Stimulated activated CD4-positive, alpha-beta T cell treated with anti-CD3 and anti-CD28 coated beads, Interleukin-15, amount 100 ng/mL, for 24 hours (primary cell): ENCODE data around the gene PALM3.

Experiments used
- DNase-seq: peaks from one replicate; pipeline ENCODE4 v3.0.0-alpha.2; 2020

PALM3 gene

DNA sequence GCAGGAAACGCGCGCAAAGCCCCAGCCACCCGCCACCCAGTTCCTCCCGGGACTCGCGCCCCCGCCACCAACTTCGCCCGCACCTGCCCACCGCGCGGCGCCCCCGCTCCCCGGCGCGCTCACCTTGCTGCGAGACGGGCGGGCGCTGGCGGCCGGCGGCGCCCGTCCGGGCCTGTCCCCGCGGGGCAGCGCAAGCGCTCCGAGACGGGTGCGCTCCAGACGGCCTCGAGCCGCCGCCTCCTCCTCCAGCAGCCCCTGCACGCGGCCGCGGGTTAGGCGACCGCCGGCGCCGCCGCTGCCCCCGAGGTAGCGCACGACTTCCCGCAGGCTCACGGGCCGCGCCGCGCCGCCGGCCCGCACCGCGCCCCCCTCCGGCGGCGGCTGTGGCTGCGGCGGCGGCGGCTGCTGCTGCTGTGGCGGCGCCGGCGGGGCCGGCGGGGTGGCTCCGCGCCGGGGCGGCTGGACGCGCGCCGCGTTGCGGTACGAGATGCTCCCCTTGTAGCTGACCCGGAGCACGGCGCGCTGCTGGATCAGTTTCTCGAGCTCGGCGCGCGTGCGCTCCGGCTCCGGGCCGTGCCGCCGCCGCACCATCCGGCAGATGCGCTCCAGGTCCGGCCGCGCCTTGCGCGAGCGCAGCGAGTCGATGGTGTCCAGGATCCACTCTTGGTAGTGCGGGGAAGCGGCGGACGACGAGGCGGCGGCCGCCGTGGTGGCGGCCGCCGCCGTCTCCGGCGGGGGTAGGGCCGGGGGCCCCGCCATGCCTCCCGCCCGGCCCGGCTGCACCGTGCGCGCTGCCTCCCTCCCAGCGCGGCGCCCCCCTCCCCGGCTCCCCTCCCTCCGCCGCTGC, 28.0 kb upstream of the PALM3 start:
- peak; percentile 64 for DNase-seq

DNA sequence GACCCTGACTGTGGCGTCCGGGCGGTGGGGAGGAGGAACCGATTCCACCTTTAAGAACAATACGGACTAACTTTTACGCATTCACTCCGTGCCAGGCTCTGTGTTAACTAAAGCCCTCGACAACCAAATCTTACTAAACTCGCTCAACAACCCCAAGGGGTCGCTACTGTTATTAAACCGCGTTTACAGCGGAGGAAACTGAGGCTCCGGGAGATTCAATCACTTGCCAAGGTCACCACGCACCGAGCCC, 27.5 kb upstream of the PALM3 start:
- no peak for DNase-seq

DNA sequence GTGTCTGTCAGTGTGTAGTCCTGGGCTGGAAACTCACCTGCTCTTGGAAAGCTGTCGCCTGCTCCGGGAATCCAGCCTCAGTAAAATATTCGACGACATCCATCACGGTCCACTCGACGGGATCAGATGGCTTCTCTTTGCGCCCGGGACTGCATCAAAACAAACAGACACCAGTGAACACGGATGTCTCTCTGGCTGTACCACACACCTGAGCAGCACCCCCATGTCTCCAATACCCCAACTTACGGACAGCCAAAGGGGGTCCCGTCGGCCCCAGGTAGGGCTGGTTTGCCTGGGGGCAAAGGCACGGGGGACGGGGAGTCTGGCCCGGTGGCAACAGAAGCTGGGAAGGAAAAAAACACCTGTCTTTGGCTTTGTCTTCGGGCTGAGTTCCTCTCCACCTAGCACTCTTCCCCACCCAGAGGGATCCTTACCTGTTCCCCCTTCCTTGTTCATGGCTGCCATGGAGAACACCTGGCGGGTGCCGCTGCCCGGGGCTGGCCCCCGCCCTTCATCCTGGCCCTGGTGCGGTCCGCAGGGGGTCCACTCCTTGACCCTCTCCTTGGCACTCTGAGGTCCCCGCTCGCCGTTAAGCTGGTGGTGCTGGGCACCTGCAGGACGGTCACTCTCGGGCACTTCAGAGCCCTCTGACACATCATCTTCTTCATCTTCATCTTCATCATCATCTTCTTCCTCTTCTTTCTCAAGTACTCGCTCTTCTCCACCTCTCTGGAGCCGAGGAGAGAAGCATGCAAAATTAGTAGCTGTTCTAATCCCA, 26.9 kb upstream of the PALM3 start:
- DNase-seq: no peak

DNA sequence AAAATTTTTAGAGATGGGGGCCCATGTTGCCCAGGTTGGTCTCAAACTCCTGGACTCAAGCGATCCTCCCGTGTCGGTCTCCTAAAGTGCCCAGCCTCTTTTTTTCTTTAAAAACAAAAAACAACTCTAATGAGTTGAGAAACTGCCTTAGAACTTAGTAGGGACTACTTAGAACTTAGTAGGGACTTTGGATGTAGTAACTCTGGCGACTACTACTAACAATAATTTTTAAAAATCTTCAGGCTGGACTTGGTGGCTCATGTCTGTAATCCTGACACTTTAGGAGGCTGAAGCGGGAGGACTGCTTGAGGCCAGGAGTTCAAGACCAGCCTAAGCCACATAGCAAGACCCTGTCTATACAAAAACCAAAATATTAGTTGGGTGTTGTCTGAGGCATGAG, 24.2 kb upstream of the PALM3 start:
- no peak for DNase-seq

DNA sequence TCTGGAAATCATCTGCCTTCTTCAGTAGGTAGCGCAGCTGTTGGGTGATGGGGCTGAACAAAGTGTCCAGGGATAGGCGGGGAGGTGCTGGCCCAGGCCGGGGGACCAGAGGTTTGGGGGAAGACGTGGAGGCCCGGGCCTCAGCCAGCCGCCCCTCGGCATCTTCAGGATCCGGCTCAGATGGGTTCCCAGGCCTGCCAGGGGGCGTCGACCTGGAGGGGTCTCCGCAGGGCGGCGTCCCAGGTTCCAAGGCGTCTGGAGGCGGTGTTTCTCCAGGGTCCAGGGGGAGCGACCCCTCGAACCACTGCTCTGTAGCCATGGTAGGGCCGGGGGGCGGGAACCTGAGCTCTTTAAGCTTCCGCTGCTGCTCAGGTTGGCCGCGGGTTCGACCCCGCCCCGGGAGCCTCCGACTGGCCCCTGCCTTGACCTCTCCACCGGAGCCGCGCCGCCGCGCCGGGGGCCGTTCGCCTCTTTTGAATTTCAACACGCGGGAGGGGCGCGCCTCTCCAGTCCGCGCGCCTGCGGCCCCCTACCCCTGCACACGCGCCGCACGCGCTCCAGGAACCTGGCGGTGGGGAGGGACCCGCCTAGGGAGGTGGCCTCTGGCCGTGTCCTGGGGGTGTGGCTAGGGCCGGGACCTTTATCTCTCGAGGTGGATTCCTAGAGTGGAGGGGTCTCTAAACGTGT, 23.6 kb upstream of the PALM3 start, which contains the start of gene C19orf67:
Gene C19orf67, minus strand, starts transcription at position 475 of the 687 bp plus-strand sequence. Its CDS starts 156 bp downstream, at position 319.
- DNase-seq: no peak

DNA sequence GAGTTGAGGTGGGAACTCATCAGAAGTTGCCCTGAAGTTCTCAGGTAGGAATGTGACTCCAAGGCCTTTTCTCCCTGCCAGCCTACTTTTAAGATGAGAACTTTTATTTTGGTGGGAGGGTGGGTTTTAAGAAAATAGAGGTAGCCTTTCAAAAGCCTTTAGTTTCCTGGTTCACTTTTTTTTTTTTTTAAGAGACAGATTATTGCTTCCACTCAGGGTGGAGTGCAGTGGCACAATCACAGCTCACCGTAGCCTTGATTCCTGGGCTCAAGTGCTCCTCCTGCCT, 20.7 kb upstream of the PALM3 start:
- no peak for DNase-seq

DNA sequence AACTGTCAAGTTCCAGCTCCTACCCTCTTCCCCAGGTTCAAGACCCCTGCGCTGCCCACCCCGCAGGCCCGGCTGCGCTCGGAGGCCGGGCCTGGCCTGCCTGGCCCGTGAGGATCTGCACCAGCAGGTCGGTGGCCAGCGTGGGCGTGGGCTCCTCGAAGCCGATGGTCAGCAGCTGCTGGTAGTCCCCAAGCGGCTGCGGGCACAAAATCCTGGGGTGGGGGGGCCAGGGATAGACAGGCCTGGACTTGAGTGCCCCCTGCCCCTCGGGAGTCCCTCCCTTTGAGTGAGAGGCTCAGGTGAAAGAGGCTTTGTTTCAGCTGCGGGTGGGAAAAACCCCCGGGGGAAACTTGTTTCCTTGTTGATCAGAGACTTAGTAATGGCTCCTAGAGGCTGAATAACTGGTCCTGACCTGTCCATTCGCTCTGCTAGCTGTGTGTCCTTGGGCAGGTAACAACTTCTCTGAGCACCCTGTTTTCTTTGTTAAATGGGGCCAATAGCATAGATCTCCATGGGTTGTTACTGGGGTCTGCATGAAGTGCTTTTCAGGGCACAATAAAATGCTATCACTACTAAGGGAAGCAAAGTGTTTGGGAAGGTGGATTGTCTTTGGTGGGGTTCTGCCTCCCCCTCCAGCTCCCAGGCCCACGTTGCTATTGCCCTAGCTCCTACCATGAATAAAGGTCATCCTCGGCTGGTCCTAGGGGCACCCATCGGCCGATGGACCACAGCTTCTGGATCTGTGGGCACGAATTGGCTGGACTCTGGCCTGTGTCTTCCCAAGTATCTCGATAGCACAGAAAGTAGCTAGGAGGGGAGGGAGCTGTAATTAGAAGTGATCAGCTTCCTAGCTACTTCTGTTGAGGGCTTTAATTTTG, 20.2 kb upstream of the PALM3 start:
- peak; percentile 30 for DNase-seq

DNA sequence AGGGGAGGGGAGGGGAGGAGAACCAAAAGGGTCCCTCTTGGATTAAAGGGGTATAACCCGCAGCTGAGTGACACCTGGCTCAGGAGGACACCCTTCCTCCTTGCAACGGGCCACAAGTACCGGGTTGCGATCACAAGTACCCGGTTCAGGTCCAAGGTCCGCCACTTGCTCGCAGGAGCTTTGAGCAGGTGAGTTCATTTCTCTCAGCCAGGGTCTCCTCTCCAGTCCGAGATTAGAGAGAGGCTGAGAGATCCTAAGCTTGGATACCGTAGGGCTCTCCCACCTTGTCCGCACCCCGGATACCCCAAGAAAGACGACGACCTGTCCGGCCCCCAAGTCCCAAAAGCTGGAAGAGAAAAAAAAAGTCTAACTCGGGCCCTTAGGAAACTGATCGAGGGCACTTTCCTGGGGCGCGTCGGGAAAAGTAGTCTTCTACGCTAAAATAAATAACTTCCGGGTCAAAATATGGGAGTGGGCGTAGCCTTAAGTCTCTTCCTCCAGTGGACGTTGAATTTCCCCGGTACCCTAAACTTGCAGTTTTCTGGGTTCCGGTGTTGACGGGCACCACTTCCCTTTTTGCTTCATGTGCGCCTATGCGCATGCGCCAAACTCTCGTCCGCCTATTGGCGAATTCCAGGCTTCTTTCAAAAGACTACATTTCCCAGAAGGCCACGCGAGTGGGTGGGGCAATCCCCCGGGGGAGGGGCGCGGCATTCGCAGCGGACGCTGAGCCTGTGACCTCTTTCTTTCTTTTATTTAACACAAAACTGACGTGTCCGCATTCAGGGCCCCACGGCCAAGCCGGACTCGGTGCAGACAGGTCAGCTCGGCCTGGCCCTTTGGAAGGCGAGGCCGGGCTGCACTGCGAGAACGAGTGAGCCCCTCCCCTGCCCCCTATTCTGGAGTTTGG, 19.3 kb upstream of the PALM3 start:
- DNase-seq: peak; percentile 99

DNA sequence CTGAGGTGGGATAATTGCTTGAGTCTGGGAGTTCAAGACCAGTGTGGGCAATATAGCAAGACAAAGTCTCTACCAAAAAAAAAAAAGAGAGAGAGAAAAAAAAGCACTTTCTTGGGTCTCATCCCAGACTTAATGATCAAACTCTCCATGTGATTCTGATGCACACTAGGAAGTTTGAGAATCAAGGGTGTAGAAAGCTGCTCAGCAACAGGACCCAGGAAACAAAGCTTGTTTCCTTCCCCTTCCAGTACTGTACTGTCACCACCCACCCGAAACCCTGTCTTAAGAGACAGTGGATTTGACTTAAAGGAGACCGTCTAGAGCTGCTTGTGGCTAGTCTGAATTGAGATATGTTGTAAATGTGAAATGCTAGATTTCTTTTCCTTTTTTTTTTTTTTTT, 16.5 kb upstream of the PALM3 start:
- no peak for DNase-seq

DNA sequence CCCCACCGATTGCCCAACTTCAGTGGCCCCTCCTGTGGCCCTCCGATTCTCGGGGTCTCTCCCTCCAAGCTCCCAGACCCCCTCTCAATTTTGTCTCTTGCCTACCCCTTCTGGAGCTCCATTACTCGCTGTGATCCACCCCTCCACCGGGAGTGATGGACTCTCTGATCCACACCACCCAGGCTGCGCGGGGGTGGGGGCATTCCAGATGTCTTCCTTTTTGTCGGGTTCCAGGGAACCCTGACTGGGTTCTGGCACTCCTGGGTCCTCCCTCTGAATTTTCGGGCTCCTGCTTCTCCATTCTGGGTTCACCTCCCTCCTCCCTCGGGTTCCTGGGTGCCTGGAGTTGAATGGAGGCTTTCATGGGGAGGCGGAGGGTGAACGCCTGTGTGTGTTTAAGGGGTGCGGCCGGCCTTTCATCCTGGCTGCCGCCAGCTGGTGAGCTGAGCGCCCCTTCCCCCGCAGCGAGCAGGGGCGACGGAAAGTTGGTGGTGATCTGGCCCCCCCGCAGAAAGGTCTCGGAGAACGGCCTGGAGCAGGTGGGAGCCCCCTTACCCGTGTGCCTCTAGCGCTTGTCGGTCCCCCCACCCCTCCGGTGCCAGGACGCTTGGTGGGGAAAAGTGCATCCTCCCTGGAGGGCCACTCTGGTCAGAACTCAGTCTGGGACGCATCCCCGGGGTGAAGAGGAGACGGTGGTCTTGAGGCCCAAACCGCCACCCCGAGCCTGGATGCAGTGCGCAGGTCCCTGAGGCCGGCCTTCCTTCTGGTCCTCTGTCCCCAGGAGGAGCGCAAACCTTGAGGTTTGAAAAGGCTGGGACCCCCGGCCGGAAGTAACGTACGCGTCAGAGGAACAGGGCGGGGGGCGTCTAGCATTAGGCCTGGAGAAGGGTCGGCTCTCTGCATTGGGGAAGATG, 12.3 kb upstream of the PALM3 start:
- DNase-seq: peak; percentile 59

DNA sequence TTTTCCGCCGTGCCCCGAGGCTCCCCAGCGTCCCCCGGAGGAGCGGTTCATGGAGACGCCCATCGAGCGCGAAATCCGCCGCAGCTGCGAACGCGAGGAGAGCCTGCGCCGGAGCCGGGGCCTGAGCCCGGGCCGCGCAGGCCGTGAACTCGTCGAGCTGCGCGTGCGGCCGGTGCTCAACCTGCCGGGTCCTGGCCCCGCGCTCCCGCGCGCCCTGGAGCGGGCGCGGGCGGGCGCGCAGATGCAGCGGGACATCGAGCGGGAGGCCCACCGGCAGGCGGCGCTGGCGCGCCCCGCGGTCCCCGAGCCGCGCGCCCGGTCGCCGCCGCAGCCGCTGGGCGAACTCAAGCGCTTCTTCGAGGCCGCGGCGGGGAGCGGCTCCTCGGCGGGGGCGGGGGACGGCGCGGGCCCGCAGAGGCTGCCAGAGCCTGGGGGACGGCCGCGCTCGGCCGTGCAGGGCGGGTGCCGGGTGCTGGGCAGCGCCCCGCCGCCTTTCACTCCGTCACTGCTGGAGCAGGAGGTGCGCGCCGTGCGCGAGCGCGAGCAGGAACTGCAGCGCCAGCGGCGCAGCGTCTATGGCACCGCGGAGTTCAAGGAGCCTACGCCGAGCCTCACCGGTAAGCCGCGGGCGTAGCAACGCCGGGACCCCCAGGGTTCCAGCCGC, 11.5 kb upstream of the PALM3 start:
- DNase-seq: peak; percentile 83

DNA sequence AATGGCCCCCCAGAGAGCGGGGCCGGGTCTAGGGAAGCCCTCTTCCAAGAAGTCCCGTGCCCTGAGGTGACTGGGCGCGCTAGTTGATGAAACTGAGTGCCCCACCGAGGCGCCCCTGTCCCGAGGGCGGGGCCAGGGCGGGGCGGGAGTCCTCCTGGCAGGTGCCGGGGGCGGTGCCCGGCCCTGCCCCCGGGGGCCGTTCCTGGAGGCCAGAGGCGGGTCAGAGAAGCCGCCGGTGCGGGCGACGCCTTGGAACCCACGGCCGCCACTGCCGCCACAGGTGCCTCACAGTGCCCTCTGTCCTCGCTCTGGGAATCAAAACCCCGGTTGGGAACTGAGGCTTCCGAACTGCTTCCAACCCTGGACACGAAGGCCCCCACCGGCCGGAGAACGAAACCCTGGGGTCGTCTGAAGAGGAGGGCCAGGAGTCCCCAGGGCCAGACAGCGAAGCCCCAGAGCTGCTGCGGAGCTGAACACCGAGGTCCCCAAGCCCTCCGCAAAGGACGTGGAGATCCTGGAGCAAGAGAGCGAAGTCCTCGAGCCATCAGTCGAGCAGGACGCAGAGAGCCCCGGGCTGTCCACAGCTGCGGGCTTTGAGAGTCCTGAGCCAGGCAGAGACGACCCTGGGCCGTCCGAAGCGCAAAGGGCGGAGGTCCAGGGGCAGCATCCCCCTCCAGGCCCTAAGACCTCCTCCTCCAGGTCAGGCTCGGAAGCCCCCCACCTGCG, 10.8 kb upstream of the PALM3 start, which contains the start of gene MISP3:
Gene MISP3, plus strand, starts transcription at position 252 of the 726 bp plus-strand sequence. CDS start 524 bp downstream, outside the sequence.
- peak; percentile 67 for DNase-seq

DNA sequence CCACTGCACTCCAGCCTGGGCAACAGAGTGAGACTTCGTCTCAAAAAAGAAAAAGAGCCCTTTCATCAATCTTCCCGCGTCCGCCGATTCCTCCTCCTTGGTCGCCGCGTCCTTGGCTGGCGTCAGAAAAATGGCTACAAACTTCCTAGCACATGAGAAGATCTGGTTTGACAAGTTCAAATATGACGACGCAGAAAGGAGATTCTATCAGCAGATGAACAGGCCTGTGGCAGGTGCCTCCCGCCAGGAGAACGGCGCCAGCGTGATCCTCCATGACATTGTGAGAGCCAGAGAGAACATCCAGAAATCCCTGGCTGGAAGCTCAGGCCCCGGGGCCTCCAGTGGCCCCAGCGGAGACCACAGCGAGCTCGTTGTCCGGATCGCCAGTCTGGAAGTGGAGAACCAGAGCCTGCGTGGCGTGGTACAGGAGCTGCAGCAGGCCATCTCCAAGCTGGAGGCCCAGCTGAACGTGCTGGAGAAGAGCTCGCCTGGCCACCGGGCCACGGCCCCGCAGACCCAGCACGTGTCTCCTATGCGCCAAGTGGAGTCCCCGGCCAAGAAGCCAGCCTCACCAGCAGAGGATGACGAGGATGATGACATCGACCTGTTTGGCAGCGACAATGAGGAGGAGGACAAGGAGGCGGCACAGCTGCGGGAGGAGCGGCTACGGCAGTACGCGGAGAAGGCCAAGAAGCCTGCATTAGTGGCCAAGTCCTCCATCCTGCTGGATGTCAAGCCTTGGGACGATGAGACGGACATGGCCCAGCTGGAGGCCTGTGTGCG, 8.6 kb upstream of the PALM3 start:
- no peak for DNase-seq

DNA sequence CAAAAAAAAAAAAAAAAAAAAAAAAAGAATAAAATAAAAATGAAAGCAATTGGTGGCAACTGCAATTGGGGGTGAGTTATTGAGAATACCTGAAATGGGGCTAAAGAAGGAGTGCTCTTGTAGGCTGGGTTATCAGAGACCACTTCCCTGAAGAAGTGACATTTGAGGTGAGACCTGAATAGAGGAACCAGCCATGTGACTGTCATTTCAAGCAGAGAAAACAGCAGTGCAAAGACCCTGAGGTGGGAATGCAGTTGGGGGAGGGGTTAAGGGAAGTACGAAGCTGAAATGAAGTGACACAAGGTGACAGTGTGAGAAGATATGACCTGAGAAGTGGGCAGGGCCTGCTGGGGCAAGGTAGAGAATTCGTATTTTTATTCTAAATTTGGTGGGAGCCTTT, 4.3 kb upstream of the PALM3 start:
- DNase-seq: no peak

DNA sequence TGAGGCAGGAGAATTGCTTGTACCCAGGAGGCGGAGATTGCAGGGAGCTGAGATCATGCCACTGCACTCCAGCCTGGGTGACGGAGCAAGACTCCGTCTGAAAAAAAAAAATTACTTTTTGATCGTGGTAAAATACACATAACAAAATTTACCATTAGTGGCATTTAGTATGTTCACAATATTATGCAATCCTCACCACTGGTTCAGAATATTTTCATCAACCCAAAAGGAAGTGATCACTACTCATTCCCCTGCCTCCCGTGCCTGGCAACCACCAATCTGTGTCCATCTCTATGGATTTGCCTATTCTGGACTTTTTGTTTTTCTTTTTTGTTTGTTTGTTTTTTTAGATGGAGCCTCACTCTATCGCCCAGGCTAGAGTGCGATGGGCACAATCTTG, 1.2 kb upstream of the PALM3 start:
- DNase-seq: no peak

DNA sequence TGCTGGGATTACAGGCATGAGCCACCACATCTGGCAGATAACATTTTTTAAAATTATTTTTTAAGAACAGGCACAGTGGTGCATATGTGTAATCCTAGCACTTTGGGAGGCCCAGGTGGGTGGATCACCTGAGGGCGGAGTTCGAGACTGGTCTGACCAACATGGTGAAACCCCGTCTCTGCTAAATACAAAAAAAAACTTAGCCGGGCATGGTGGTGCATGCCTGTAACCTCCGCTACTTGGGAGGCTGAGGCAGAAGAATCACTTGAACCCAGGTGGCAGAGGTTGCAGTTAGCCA, 631 bp upstream of the PALM3 start:
- DNase-seq: no peak

DNA sequence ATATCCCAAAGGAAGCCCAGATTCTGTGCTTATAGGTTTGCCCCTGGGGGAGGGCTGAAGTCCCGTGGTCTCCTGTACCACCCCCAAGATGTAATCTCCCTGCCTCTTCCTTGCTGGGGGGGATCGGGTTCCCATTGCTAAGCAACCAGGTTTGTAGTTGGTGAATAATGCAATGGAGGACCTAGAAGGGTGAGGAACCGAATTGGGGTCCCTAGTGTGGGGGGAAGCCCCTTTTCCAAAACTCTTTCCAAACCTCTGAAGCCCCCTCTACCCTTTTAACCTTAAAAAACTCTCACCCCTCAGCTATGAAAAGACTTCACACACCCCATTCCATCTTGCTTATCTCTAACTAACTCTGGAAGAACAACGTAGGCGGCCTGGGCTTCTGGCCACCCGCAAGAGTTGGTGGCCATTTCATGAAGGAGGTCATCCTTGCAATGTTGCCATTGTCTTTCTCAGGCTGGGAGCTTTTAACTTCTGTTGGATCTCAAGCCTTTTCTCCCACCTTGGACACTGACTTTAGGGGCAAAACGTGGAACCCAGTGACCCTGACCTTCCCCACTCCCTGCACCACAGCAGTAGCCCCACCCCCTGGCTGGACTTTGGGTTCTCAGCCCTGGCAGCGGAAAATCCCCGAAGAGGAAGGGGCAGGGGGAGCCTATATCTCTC, 661 bp downstream of the PALM3 start:
- no peak for DNase-seq

DNA sequence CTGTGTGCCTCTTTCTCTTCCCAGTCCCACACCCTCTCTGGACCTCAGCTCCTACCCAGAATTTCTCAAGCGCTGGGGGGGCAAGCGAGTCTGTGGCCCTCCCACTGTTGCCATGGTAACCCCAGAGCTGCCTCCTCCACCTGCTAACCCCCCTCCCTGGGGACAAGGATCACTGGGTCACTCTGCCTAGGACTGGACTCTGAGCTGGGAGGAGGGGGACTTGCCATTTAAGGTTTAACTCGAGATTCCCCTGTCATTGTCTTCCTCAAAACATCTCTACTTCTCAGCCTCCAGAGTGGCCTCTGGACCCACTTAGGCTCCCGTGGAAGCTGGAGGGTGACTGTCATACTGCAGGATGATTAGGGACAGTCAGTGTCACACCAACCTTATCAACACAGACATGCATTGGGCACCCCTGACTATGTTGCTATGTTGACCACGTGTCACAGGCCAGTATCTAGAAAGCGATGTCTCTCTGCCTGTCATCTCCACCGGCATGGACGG, 2.2 kb downstream of the PALM3 start:
- DNase-seq: no peak
